Vagina (tissue), 2 donors: ENCODE data around the gene CRACDL.

Experiments
- POLR2A ChIP-seq, 2 donors: fragments of 450-650 bp; IDR thresholded peaks; one replicate each; pipeline ENCODE4 v1.6.1; 2017; ENCODE audit warnings: antibody characterized with exemption in 2 of 2, mild to moderate bottlenecking in 2 of 2, moderate library complexity in 2 of 2
- POLR2AphosphoS5 ChIP-seq, 2 donors: sonication (generic); formaldehyde crosslinking; IDR thresholded peaks; one replicate each; pipeline ENCODE4 v1.9.0; 2017; ENCODE audit warnings: antibody characterized with exemption in 2 of 2, mild to moderate bottlenecking in 2 of 2, low read depth in 1 of 2; ENCODE audit not compliant: insufficient read depth in 1 of 2
- TF ChIP-seq, protein P1 (sequence below), 3 experiments: fragments of 450-650 bp in 2 of 3; fragments of 200-600 bp in 1 of 3; sonication (generic) in 1 of 3; IDR thresholded peaks; one replicate each; pipeline ENCODE4 v1.5.1; 2017 to 2019; ENCODE audit warnings: antibody characterized with exemption in 3 of 3, mild to moderate bottlenecking in 2 of 3, moderate library complexity in 2 of 3

DNA sequence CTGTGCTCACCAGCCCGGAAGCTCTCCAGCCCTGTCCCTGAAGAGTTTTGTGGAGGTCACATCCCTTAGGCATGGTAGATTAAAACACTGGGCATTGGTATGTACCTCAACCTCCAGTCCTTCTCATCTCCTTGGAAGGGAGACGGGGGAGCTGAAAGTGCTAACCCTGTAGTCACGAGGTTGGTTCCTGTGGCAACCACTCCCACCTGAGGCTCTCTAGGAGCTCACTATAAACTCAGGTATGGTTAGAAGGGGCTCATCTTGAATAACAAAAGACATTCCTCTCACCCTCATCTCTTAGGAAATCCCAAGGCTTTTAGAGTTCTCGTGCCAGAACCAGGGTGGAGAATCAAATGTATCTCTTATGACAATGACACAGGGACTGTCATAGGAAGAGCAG is 162.1 kb downstream of the CRACDL start:
- TF ChIP-seq, protein P1, sequence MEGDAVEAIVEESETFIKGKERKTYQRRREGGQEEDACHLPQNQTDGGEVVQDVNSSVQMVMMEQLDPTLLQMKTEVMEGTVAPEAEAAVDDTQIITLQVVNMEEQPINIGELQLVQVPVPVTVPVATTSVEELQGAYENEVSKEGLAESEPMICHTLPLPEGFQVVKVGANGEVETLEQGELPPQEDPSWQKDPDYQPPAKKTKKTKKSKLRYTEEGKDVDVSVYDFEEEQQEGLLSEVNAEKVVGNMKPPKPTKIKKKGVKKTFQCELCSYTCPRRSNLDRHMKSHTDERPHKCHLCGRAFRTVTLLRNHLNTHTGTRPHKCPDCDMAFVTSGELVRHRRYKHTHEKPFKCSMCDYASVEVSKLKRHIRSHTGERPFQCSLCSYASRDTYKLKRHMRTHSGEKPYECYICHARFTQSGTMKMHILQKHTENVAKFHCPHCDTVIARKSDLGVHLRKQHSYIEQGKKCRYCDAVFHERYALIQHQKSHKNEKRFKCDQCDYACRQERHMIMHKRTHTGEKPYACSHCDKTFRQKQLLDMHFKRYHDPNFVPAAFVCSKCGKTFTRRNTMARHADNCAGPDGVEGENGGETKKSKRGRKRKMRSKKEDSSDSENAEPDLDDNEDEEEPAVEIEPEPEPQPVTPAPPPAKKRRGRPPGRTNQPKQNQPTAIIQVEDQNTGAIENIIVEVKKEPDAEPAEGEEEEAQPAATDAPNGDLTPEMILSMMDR (IDR thresholded peaks at IDR 0.05): no peak
- no peak for TF ChIP-seq POLR2A (IDR thresholded peaks at IDR 0.05)
- TF ChIP-seq POLR2AphosphoS5 (IDR thresholded peaks at IDR 0.05; ENCODE audit: insufficient read depth in 1 of 2, low read depth in 1 of 2): no peak
